NCI-H2171 treated with DMSO at 0.1 percent for 48 hours (cell line): ENCODE data around the gene AP3B2.

Experiments used
- DNase-seq: peaks from one replicate; lab custom pipeline; 2025; lab: John Stamatoyannopoulos, UW

AP3B2 gene

GRCh38 chr15:82698711-82699345 lies 10.8 kb downstream of the AP3B2 start:
- DNase-seq = no peak

DNA sequence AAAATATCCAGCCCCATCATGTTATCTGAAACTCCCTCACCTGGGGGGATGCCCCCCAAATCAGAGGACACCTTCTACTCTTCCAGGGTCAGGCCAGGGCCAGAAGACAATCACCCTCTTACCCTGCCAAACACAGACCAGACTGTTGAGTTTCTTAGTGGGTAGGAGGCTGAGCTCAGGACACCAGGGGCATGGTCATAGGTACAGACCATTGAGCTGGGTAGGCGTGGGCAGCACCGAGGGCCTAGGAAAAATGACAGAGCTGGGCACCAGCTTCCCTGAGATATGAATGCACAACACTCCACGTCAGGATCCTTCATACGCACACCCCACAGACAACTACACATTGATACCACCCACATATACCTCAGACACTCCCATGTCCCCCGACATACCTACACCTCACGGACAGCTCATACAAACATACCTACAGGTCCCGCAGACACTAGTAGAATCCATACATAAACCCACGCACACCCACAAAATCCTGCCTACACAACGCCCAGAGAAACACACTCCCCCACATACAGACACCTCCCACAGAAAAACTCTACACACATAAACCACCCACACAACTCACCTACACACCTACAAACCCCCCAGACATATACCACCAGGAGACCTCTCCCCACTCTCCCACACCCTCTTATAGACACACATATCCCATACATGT lies 11.8 kb downstream of the AP3B2 start:
- DNase-seq = no peak

DNA sequence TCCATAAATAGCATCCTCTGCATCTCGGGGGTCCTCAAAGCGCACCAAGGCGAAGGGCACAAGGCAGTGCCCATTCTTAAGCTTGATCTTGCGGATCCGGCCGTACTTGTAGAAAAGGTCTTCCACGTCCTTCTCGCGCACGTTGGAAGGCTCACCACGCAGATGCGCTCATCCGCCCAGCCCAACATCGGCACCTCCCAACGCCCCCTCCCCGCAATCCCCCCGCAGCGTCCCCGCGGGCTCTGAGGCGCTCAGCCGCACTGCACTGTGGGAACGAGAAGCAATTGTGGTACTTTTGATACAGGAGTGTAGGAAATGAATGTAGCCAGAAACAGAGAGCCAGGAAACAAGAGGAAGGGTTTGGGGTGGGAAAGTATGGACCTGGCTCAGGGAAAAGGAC lies 17.5 kb downstream of the AP3B2 start:
- no peak for DNase-seq

GRCh38 chr15:82689147-82689546 lies 20.5 kb downstream of the AP3B2 start:
- DNase-seq = no peak

DNA sequence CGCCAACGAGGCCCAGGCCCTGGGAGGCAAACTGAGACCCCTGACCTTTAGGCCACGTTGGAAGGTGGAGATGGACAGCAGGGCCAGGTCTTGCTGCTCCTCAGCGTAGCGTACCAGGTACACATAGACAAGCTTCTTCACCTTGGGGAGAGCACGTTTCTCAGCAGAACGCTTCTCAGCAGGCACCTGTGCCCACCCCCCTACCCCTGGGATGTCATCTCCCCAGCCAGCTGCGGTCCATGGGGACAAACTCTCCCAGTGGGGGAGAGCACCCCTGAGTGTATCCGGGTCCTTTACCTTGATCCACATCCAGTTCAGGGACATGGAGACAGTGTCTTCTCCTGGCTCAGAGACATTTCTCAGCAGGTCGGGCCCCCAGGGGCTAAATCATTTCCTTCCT lies 21.0 kb downstream of the AP3B2 start:
- no peak for DNase-seq

DNA sequence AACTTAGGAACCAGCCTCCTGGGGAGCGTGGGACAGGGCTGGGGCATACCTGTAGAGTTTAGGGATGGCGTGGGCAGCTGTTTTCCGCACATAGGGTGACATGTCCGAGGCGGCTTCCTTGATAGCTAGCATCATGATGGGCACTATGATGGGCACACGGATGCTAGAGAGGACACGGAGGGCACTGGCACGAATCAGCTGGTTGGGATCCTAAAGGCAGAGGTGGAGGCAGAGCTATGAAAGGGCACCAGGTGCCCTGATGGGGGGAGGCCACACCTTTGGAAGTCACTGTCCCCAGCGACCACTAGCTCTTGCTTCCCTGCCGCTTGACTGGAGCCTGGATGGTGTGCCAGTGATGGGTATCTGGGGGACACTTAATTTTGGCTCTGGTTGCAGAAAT lies 28.3 kb downstream of the AP3B2 start:
- DNase-seq = no peak

DNA sequence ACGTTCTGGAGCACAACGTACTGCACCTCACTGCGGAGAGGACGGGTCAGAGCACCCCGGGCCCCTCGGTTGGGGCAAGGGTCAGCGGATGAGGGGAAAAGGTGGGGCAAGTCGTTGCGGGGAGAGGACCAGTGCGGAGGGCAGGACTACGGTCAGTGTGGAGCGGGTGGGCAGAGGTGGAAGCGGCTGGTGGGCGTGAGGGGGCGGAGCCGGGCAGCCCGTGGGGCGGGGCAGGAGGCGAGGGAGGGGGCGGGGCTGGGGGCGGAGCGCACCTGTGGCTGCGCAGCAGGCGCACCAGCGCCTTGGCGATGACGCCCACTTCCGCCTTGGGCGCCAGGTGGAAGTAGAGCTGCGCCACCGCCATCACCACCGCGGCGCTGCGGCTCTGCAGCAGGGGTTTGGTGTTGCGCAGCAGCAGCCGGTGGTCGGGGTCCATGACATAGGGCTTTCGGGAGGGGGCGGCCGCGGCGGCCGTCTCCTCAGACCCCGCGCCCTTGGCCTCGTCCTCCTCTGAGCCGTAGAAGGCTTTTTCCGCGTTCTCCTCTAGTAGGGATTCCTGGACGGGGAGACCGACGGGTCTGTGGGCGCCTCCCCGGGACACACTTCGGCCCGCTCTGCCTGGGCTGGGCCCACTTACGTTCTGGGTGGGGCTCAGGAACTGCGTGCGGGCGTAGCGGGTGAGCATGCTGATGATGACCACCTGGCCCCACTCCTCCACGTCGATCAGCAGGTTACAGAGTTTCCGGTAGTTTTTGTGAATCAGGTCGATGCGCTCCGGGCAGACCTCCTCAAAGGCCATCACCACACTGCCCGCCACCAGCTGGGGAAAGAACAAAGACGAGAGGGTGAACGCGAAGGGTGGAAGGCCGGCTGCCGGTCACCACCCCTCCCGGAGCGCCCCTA lies 29.2 kb downstream of the AP3B2 start:
- DNase-seq = peak; percentile 90

- no peak for DNase-seq
These were observed 30.0 kb downstream of the AP3B2 start for GRCh38 chr15:82679626-82680199.

- no peak for DNase-seq
These were observed 31.9 kb downstream of the AP3B2 start for GRCh38 chr15:82677720-82678323.

DNA sequence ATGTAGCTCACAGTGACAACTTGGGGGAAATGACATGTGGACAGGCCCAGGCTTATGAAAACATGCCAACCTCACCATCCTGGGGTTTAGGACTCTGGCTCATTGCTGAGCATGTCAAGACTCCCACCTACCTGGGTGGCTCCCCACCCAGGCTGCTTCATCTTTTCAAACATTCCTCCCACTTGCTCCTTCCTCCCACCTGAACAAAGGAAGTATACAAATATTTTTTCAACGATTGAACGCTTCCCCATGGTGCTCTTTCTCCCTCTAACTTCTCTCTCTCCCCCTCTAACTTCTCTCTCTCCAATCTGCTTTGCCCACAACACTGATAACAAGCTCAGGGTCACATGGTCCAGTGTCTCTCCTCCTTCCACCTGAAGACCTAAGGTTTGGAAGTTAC lies 34.8 kb downstream of the AP3B2 start:
- no peak for DNase-seq

DNA sequence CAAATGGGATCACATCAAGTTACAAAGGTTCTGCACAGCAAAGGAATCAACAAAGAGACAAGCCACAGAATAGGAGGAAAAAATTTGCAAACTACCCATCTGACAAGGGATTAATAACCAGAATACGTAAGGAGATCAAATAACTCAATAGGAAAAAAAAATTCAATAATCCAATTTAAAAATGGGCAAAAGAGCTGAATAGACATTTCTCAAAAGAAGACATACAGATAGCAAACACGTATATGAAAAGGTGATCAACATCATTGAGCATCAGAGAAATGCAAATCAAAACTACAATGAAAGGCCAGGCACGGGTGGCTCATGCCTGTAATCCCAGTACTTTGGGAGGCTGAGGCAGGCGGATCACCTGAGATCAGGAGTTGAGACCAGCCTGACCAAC lies 39.0 kb downstream of the AP3B2 start:
- DNase-seq = no peak

GRCh38 chr15:82666606-82667005 lies 43.1 kb downstream of the AP3B2 start:
- no peak for DNase-seq

DNA sequence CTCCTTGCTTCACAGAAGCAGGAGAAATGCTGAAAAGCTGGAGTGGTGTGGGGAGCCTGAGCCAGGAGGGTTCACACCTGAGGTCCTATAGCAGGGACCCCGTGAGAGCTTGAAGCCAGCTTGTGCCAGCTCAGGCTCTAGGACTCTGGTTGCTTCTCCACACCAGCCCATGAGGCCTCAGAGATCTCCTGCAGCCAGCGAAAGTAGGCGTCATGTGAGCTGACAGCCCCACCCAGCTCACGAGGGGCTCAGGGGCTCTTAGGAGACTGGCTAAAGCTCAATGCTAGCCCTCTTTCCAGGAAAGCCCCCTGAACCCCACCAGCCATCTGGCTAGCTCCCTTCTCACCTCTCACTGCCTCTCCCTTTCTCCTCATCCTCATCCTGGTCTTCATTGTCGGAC lies 45.7 kb downstream of the AP3B2 start:
- DNase-seq = no peak

GRCh38 chr15:82663186-82663600 lies 46.5 kb downstream of the AP3B2 start:
- no peak for DNase-seq

- DNase-seq = no peak
These were observed 47.0 kb downstream of the AP3B2 start for GRCh38 chr15:82662641-82663040.

- DNase-seq = no peak
These were observed 49.3 kb downstream of the AP3B2 start for GRCh38 chr15:82660378-82660777.

DNA sequence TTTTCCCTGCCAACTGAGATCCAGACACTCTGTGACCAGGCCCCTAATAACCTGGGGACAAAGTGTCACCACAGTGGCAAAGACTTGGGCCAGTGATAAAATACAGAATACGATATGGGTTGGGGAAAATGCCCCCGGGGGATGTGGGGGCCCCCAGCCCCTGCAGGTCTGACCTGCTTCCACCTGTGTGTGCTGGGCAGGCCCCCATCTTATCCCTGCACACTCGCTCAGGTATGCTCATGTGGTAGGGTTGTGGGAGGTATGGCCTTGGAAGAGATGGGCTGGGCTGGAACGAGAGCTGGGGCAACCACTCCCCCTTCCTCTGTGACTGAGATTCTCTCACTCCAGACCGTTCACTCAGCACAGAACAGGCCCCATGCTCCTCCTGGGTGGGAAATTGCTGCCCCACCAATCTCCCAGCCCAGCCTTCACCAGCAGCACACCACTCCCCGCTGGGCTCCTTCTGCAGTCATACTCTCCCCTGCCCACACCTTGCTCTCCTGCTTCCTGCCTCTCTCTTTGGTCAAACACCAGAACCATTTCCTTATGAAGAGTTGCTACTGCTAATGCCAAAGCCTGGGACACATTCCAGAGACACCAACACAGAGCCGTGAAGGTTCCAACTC lies 52.9 kb downstream of the AP3B2 start:
- DNase-seq = no peak

- peak; percentile 23 for DNase-seq
These were observed 54.1 kb downstream of the AP3B2 start for GRCh38 chr15:82655606-82656005.

DNA sequence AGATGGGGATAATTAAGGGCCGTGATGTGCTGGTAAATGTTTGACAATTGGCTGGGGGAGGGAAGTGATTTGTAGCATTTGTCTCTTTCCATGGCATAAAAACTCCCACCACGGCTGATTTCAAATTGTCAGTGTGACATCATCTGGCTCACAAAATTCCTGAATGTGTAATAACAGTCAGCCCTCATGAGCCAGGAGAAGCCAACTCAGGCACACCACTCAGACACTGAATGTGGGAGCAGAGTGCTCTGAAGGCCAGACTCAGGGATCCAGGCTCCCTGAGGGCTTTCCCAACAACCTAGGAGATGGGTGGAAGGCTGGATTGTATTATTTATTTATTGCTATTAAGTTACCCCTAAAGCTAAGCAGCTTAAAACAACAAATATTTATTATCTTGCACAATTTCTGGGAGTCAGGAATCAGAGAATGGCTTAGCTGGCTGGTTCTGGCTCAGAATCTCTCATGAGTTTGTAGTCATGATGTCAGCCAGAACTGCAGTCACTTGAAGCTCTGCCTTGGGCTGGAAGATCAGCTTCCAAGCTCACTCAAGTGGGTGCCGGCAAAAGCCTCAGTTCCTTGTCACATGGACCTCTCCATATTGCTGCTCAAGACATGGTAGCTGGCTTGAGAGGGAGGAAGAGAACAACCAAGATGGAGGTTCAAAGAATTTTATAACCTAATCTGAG lies 56.0 kb downstream of the AP3B2 start:
- DNase-seq = no peak

- no peak for DNase-seq
These were observed 58.0 kb downstream of the AP3B2 start for GRCh38 chr15:82651708-82652107.

DNA sequence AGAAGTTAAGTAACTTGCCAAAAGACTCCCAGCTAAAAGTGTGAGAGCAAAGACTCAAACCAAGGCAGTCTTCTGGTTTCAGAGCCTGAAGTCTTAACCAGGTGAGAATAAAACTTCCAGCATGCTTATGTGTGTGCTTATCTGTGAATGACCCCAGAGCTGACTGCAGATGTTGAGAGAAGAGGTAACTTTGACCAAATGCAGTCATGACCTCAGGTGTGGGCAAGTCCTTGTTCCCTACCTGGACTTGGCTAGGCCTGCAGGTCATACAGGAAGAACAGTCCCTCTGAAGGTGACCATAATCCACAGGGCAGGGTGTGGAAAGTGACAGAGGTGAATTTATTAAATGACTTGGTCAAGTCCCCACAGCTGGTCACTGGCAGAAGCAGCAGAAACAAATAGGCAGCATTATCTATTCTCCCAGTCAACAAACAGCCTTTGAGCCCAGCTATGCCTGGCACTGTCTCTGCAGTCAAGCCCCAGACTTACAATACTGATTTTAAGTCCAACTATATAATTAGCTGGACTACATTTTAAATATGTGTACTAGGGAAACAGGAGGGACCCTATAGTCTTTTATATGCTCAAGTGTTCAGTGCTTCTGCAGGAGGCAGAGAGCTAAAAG lies 59.5 kb downstream of the AP3B2 start:
- no peak for DNase-seq
